ENCODE measurements around the gene OS9. TPM values are rescaled to one million over a fixed set of nuclear protein-coding genes. Genes with fewer than 3 reads are reported as not detected.
A peak's percentile ranks its signal among the peaks of the same experiment; 100 is the strongest.

The OS9 gene
- total and polyA plus RNA-seq, 9 of the 15 experiments (the other 6 are each of a cell fraction or from before 2014, with no cell fraction given), result 4.6 to 105 (median 89.5) TPM

DNA sequence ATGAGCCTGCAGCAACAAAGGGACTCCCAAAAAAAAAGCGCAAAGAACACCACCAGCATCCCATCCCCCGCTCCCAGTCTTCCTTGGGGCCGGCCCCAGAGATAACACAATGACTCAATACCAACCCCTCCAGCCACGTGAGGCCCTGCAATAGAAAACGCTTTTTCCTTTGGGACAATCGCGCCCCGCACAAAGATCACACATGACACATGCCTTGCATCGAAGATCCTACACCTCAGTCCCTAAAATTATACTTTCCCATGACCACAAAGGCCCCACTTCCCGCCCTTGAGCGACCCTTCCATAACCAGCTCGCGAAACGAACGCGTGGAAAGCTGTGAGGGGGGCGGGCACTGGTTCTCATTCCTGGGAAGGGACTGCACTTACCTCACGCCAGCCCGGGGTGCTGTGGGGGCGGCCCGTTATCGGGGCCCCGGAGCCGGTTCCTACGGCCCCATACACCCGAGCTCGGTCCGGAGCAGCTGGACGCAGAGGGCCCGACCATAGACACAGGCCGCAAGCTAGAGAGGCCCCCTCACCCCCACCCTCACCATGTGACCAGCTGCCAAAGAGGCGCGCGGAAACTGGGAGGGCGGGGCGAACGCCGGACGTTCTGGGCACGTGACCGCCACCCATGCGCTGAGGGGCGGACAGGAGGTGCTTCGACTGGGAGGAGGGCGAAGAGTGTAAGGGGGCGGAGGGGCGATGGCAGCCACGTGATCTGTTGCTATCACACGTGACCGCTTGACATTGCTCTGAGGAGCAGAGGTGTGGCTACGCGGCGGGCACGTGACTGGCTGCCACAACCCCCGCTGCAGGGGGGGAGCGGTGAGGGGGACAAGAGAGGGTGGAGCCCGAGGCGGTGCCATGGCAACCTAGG, 58.1 kb downstream of the OS9 start, which contains the start of gene CDK4 (continued):
- 0 out of 2 replicates have a peak, but pooled peaks have one; percentile 18 for TF ChIP-seq ZNF76 (CRISPR knock-in tag; IDR thresholded peaks at IDR 0.05; ENCODE audit: borderline replicate concordance)
- TF ChIP-seq L3MBTL2 (IDR thresholded peaks at IDR 0.05), result peak; percentile 97
- peak; percentile 98 for TF ChIP-seq GTF2E2 (tag; IDR thresholded peaks at IDR 0.05)
- 0 out of 4 replicates have a peak, but pooled peaks of 1 of the 2 experiments have one; percentile 1 for TF ChIP-seq RAD21 (CRISPR knock-in tag; conservative IDR thresholded peaks at IDR 0.05 in 1 of 2, IDR thresholded peaks at IDR 0.05 in 1 of 2)
- TF ChIP-seq HCFC1 (IDR thresholded peaks at IDR 0.05; ENCODE audit: low read depth, low read length), result peak; percentile 43; the same call in 1 of the 2 replicates
- TF ChIP-seq ZNF584 (CRISPR knock-in tag; IDR thresholded peaks at IDR 0.05; ENCODE audit: low read depth), result peak; percentile 82; the same call in 1 of the 2 replicates
- TF ChIP-seq U2AF1 (optimal IDR thresholded peaks at IDR 0.05; ENCODE audit: low read depth, low read length), result no peak
- TF ChIP-seq PRMT5 (CRISPR knock-in tag; IDR thresholded peaks at IDR 0.05), result peak; percentile 81
- TF ChIP-seq RBM25 (IDR thresholded peaks at IDR 0.05; ENCODE audit: low read depth, low read length, severe bottlenecking), result no peak
- no peak for TF ChIP-seq HEY1 (CRISPR knock-in tag; IDR thresholded peaks at IDR 0.05; ENCODE audit: borderline replicate concordance)
- TF ChIP-seq STAT5A (IDR thresholded peaks at IDR 0.05; ENCODE audit: borderline replicate concordance, low read length), result no peak; the same call in 1 of the 2 replicates
- TF ChIP-seq LCOR (CRISPR knock-in tag; IDR thresholded peaks at IDR 0.05), result peak; percentile 93
- TF ChIP-seq ZNF24 (IDR thresholded peaks at IDR 0.05), result no peak
- TF ChIP-seq HDAC6 (IDR thresholded peaks at IDR 0.05; ENCODE audit: low read depth, low read length), result no peak
- TF ChIP-seq, protein P1, sequence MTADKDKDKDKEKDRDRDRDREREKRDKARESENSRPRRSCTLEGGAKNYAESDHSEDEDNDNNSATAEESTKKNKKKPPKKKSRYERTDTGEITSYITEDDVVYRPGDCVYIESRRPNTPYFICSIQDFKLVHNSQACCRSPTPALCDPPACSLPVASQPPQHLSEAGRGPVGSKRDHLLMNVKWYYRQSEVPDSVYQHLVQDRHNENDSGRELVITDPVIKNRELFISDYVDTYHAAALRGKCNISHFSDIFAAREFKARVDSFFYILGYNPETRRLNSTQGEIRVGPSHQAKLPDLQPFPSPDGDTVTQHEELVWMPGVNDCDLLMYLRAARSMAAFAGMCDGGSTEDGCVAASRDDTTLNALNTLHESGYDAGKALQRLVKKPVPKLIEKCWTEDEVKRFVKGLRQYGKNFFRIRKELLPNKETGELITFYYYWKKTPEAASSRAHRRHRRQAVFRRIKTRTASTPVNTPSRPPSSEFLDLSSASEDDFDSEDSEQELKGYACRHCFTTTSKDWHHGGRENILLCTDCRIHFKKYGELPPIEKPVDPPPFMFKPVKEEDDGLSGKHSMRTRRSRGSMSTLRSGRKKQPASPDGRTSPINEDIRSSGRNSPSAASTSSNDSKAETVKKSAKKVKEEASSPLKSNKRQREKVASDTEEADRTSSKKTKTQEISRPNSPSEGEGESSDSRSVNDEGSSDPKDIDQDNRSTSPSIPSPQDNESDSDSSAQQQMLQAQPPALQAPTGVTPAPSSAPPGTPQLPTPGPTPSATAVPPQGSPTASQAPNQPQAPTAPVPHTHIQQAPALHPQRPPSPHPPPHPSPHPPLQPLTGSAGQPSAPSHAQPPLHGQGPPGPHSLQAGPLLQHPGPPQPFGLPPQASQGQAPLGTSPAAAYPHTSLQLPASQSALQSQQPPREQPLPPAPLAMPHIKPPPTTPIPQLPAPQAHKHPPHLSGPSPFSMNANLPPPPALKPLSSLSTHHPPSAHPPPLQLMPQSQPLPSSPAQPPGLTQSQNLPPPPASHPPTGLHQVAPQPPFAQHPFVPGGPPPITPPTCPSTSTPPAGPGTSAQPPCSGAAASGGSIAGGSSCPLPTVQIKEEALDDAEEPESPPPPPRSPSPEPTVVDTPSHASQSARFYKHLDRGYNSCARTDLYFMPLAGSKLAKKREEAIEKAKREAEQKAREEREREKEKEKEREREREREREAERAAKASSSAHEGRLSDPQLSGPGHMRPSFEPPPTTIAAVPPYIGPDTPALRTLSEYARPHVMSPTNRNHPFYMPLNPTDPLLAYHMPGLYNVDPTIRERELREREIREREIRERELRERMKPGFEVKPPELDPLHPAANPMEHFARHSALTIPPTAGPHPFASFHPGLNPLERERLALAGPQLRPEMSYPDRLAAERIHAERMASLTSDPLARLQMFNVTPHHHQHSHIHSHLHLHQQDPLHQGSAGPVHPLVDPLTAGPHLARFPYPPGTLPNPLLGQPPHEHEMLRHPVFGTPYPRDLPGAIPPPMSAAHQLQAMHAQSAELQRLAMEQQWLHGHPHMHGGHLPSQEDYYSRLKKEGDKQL (CRISPR knock-in tag; IDR thresholded peaks at IDR 0.05; ENCODE audit: borderline replicate concordance), result peak; percentile 87; the same call in 1 of the 2 replicates
- 0 out of 2 replicates have a peak, but pooled peaks have one; percentile 9 for TF ChIP-seq ZNF830 (CRISPR knock-in tag; IDR thresholded peaks at IDR 0.05)
- TF ChIP-seq, protein P2, sequence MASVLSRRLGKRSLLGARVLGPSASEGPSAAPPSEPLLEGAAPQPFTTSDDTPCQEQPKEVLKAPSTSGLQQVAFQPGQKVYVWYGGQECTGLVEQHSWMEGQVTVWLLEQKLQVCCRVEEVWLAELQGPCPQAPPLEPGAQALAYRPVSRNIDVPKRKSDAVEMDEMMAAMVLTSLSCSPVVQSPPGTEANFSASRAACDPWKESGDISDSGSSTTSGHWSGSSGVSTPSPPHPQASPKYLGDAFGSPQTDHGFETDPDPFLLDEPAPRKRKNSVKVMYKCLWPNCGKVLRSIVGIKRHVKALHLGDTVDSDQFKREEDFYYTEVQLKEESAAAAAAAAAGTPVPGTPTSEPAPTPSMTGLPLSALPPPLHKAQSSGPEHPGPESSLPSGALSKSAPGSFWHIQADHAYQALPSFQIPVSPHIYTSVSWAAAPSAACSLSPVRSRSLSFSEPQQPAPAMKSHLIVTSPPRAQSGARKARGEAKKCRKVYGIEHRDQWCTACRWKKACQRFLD (CRISPR knock-in tag; IDR thresholded peaks at IDR 0.05), result peak; percentile 95
- TF ChIP-seq RBFOX2 (IDR thresholded peaks at IDR 0.05; ENCODE audit: low read depth, low read length), result peak; percentile 99
- TF ChIP-seq CBX8 (IDR thresholded peaks at IDR 0.05; ENCODE audit: borderline replicate concordance, extremely low read depth, low read depth, low read length, poor library complexity, severe bottlenecking), result no peak
- TF ChIP-seq RBM15 (IDR thresholded peaks at IDR 0.05; ENCODE audit: insufficient read depth, low read length), result no peak
